ENCODE measurements around the gene PHLPP1. TPM values are rescaled to one million over a fixed set of nuclear protein-coding genes. Genes with fewer than 3 reads are reported as not detected.

PHLPP1 gene
- total RNA-seq, 1 donor from 2014 or later, result 13.3 TPM

DNA sequence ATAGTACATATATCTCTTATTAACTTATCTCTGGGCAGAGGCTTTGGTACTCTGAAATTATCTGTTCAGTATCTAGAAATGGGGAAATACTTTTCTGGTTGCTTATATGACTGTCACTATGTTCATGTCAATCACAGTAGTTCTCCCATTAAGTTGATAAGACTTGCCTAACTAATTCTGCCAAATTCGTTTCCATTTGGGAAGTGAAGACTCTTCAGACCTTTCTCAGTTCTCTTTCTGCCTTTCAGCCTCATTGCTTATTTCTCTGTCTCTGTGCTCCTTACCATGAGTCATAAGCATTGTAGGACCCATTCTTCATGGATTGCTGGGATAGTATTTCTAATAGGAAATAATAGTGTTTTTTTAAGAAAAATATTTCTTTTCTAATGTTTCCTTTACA lies 113.5 kb downstream of the PHLPP1 start:
- H3K27ac Mint-ChIP-seq (ENCODE audit: unreplicated experiment), result peak overlapping the region; percentile 10
- H3K9me3 Mint-ChIP-seq (ENCODE audit: unreplicated experiment), result no peaks in the 10 kb centered on the region
- Histone ChIP-seq H3K36me3 (ENCODE audit: insufficient read depth, low read length) (no peaks in the 10 kb centered on the region), H3K27ac (ENCODE audit: low read depth, low read length) (no peak overlapping the region), H3K27me3 (ENCODE audit: insufficient read depth, low read length) (no peaks in the 10 kb centered on the region), H4K20me1 (ENCODE audit: insufficient read depth, low read length) (peaks cover 3% of the 10 kb centered on the region), H3K79me2 (ENCODE audit: insufficient read depth, low read length) (peaks cover 5% of the 10 kb centered on the region), H3K4me2 (ENCODE audit: low read length) (no peak overlapping the region), H2AFZ (ENCODE audit: low read depth, low read length) (no peak overlapping the region), H3K4me3 (ENCODE audit: insufficient read depth, low read depth, low read length) (no peak overlapping the region), H3K9me3 (ENCODE audit: insufficient read depth, low read depth, low read length) (no peaks in the 10 kb centered on the region), H3K4me1 (ENCODE audit: insufficient read depth, low read length) (no peaks in the 10 kb centered on the region), H3K9ac (ENCODE audit: low read length) (no peak overlapping the region)
- DNase-seq (ENCODE audit: low read depth) (no peak), FAIRE-seq (no peak)
- TF ChIP-seq, protein P1, sequence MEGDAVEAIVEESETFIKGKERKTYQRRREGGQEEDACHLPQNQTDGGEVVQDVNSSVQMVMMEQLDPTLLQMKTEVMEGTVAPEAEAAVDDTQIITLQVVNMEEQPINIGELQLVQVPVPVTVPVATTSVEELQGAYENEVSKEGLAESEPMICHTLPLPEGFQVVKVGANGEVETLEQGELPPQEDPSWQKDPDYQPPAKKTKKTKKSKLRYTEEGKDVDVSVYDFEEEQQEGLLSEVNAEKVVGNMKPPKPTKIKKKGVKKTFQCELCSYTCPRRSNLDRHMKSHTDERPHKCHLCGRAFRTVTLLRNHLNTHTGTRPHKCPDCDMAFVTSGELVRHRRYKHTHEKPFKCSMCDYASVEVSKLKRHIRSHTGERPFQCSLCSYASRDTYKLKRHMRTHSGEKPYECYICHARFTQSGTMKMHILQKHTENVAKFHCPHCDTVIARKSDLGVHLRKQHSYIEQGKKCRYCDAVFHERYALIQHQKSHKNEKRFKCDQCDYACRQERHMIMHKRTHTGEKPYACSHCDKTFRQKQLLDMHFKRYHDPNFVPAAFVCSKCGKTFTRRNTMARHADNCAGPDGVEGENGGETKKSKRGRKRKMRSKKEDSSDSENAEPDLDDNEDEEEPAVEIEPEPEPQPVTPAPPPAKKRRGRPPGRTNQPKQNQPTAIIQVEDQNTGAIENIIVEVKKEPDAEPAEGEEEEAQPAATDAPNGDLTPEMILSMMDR (IDR thresholded peaks at IDR 0.05; ENCODE audit: insufficient read depth, low read depth, low read length), result no peak
- TF ChIP-seq EZH2 (IDR thresholded peaks at IDR 0.05; ENCODE audit: insufficient read depth, low read length), result no peak
- no peak overlapping the region for H3K4me3 Mint-ChIP-seq (ENCODE audit: unreplicated experiment)
- no peaks in the 10 kb centered on the region for H3K36me3 Mint-ChIP-seq (ENCODE audit: low read depth, unreplicated experiment)
- peaks cover 25% of the 10 kb centered on the region for H3K4me1 Mint-ChIP-seq (ENCODE audit: low read depth, unreplicated experiment)
- H3K27me3 Mint-ChIP-seq (ENCODE audit: low read depth, unreplicated experiment), result no peaks in the 10 kb centered on the region

DNA sequence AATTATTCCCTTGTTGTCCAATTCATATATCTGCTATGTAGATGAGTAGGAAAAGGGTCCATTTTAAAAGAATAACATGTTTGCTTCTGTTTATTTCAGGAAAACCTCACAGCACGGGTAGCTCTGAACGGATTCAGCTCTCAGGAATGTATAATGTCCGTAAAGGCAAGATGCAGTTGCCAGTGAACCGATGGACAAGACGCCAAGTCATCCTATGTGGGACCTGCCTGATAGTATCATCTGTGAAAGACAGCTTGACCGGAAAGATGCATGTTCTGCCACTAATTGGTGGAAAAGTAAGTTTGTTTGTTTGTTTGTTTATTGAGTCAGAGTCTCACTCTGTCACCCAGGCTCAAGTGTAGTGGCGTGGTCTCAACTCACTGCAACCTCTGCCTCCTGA lies 114.6 kb downstream of the PHLPP1 start:
- H2AFZ ChIP-seq (ENCODE audit: low read depth, low read length), result no peak overlapping the region
- H3K4me3 Mint-ChIP-seq (ENCODE audit: unreplicated experiment), result no peak overlapping the region
- H3K27ac Mint-ChIP-seq (ENCODE audit: unreplicated experiment), result peak overlapping the region; percentile 82
- no peaks in the 10 kb centered on the region for H3K9me3 Mint-ChIP-seq (ENCODE audit: unreplicated experiment)
- H3K79me2 ChIP-seq (ENCODE audit: insufficient read depth, low read length), result peaks cover 11% of the 10 kb centered on the region
- H3K27me3 Mint-ChIP-seq (ENCODE audit: low read depth, unreplicated experiment), result no peaks in the 10 kb centered on the region
- H3K36me3 ChIP-seq (ENCODE audit: insufficient read depth, low read length), result no peaks in the 10 kb centered on the region
- no peaks in the 10 kb centered on the region for H3K4me1 ChIP-seq (ENCODE audit: insufficient read depth, low read length)
- DNase-seq (ENCODE audit: low read depth), result peak; percentile 41
- H3K4me1 Mint-ChIP-seq (ENCODE audit: low read depth, unreplicated experiment), result peaks cover 25% of the 10 kb centered on the region
- no peaks in the 10 kb centered on the region for H3K27me3 ChIP-seq (ENCODE audit: insufficient read depth, low read length)
- H3K4me2 ChIP-seq (ENCODE audit: low read length), result no peak overlapping the region
- no peak overlapping the region for H3K27ac ChIP-seq (ENCODE audit: low read depth, low read length)
- H3K36me3 Mint-ChIP-seq (ENCODE audit: low read depth, unreplicated experiment), result no peaks in the 10 kb centered on the region
- no peaks in the 10 kb centered on the region for H3K9me3 ChIP-seq (ENCODE audit: insufficient read depth, low read depth, low read length)
- TF ChIP-seq, protein P1 (IDR thresholded peaks at IDR 0.05; ENCODE audit: insufficient read depth, low read depth, low read length), result no peak
- TF ChIP-seq EZH2 (IDR thresholded peaks at IDR 0.05; ENCODE audit: insufficient read depth, low read length), result no peak
- no peak for FAIRE-seq
- H3K4me3 ChIP-seq (ENCODE audit: insufficient read depth, low read depth, low read length), result no peak overlapping the region
- peaks cover 3% of the 10 kb centered on the region for H4K20me1 ChIP-seq (ENCODE audit: insufficient read depth, low read length)
- H3K9ac ChIP-seq (ENCODE audit: low read length), result no peak overlapping the region

DNA sequence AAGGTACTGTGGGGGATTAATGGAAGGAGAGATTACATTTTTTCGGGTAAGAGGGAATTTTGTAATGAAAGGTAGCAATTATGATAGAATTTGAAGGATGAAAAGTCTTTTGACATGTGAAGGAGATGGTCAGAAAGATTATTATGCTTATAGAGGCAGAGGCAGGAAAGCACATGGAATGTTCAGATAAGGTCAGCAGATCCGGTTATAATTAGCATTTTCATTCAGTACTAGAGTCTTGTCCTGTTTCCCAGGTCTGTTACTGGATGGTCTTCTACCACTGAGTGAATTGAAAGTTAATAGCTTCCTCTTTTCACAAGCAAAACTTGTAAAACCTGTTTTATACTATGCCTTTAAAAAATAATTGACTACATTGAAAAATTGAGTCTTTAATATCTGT lies 116.9 kb downstream of the PHLPP1 start:
- Histone ChIP-seq H3K36me3 (ENCODE audit: insufficient read depth, low read length) (no peaks in the 10 kb centered on the region), H3K27me3 (ENCODE audit: insufficient read depth, low read length) (no peaks in the 10 kb centered on the region), H3K79me2 (ENCODE audit: insufficient read depth, low read length) (peaks cover 16% of the 10 kb centered on the region), H3K4me1 (ENCODE audit: insufficient read depth, low read length) (no peaks in the 10 kb centered on the region), H3K9ac (ENCODE audit: low read length) (no peak overlapping the region), H3K4me2 (ENCODE audit: low read length) (no peak overlapping the region), H3K27ac (ENCODE audit: low read depth, low read length) (no peak overlapping the region), H3K9me3 (ENCODE audit: insufficient read depth, low read depth, low read length) (no peaks in the 10 kb centered on the region), H3K4me3 (ENCODE audit: insufficient read depth, low read depth, low read length) (no peak overlapping the region), H2AFZ (ENCODE audit: low read depth, low read length) (no peak overlapping the region), H4K20me1 (ENCODE audit: insufficient read depth, low read length) (peaks cover 3% of the 10 kb centered on the region)
- H3K9me3 Mint-ChIP-seq (ENCODE audit: unreplicated experiment), result no peaks in the 10 kb centered on the region
- peaks cover 22% of the 10 kb centered on the region for H3K4me1 Mint-ChIP-seq (ENCODE audit: low read depth, unreplicated experiment)
- H3K27me3 Mint-ChIP-seq (ENCODE audit: low read depth, unreplicated experiment), result no peaks in the 10 kb centered on the region
- H3K27ac Mint-ChIP-seq (ENCODE audit: unreplicated experiment), result no peak overlapping the region
- no peak overlapping the region for H3K4me3 Mint-ChIP-seq (ENCODE audit: unreplicated experiment)
- no peak for TF ChIP-seq EZH2 (IDR thresholded peaks at IDR 0.05; ENCODE audit: insufficient read depth, low read length)
- TF ChIP-seq, protein P1 (IDR thresholded peaks at IDR 0.05; ENCODE audit: insufficient read depth, low read depth, low read length), result no peak
- no peak for FAIRE-seq
- no peak for DNase-seq (ENCODE audit: low read depth)
- no peaks in the 10 kb centered on the region for H3K36me3 Mint-ChIP-seq (ENCODE audit: low read depth, unreplicated experiment)

Measured in astrocyte (in vitro differentiated cells and primary cell).